Calu3 (cell line): ENCODE data around the gene CSN1S1. TPM values are rescaled to one million over a fixed set of nuclear protein-coding genes. Genes with fewer than 3 reads are reported as not detected.

Experiments
- BruUV-seq: library from RNA; stranded (reverse); fragments of 400-500 nt; replicated peaks from 2 replicates; lab custom pipeline; 2021; lab: Mats Ljungman, UMichigan
- CTCF ChIA-PET: fragments of 300-600 bp; sonication (Branson Sonifier 250); formaldehyde crosslinking; loops from one replicate; lab custom pipeline; 2022; ENCODE audit warnings: antibody characterized with exemption; lab: Charles Lee
- DNase-seq: peaks from one replicate; pipeline ENCODE4 v3.0.0; 2022
- H3K27ac Mint-ChIP-seq: one replicate; pipeline ENCODE4 v1.8.0; 2022; ENCODE audit warnings: mixed read lengths; ENCODE audit not compliant: unreplicated experiment
- H3K27me3 Mint-ChIP-seq: one replicate; pipeline ENCODE4 v1.8.0; 2022; ENCODE audit warnings: mixed read lengths; ENCODE audit not compliant: unreplicated experiment
- H3K36me3 Mint-ChIP-seq: one replicate; pipeline ENCODE4 v1.8.0; 2022; ENCODE audit warnings: mild to moderate bottlenecking, moderate library complexity, mixed read lengths; ENCODE audit not compliant: insufficient read depth, unreplicated experiment
- H3K4me1 Mint-ChIP-seq: one replicate; pipeline ENCODE4 v1.8.0; 2022; ENCODE audit warnings: mild to moderate bottlenecking, low read depth, mixed read lengths; ENCODE audit not compliant: unreplicated experiment
- H3K4me3 Mint-ChIP-seq: one replicate; pipeline ENCODE4 v1.8.0; 2022; ENCODE audit warnings: mild to moderate bottlenecking, low read depth, moderate library complexity, mixed read lengths; ENCODE audit not compliant: unreplicated experiment
- H3K9me3 Mint-ChIP-seq: one replicate; pipeline ENCODE4 v1.8.0; 2022; ENCODE audit warnings: low read depth, mixed read lengths; ENCODE audit not compliant: unreplicated experiment
- intact Hi-C: fragments of 100-400 bp; cut with micrococcal nuclease; formaldehyde crosslinking; loops from one replicate; pipeline ENCODE4 v1.10.0; 2022; ENCODE audit not compliant: unreplicated experiment
- total RNA-seq: library from RNA; stranded (reverse); gene quantifications from 2 replicates; pipeline ENCODE4 v1.2.3, GENCODE V29; 2022
- TF ChIP-seq, protein P1 (sequence below): fragments of 200-600 bp; IDR thresholded peaks from one replicate; pipeline ENCODE4 v1.8.0; 2022; ENCODE audit warnings: antibody characterized with exemption; ENCODE audit not compliant: unreplicated experiment

The CSN1S1 gene
- total RNA-seq, 1 experiment from 2014 or later = not detected

DNA sequence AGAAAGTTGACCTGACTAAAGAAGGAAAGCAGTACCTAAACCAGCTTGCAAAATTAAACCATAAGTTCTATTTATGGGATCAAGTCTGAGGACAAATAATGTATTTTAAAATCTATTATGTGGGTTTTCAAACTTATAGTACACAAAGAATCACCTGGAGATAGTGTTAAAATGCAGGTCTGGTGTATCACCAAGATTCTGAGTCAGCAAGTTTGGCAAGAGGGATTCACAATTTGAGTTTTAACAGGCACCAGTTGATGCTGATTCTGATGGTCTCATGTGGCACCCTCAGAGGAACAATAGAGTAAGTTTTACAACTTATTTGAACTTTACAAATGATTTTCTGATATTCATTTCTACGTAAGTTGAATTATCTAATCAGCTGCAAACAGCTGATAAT lies 55.8 kb downstream of the CSN1S1 start:
- no peaks in the 10 kb centered on the region for H3K27me3 Mint-ChIP-seq
- H3K4me3 Mint-ChIP-seq = no peak overlapping the region
- TF ChIP-seq, protein P1, sequence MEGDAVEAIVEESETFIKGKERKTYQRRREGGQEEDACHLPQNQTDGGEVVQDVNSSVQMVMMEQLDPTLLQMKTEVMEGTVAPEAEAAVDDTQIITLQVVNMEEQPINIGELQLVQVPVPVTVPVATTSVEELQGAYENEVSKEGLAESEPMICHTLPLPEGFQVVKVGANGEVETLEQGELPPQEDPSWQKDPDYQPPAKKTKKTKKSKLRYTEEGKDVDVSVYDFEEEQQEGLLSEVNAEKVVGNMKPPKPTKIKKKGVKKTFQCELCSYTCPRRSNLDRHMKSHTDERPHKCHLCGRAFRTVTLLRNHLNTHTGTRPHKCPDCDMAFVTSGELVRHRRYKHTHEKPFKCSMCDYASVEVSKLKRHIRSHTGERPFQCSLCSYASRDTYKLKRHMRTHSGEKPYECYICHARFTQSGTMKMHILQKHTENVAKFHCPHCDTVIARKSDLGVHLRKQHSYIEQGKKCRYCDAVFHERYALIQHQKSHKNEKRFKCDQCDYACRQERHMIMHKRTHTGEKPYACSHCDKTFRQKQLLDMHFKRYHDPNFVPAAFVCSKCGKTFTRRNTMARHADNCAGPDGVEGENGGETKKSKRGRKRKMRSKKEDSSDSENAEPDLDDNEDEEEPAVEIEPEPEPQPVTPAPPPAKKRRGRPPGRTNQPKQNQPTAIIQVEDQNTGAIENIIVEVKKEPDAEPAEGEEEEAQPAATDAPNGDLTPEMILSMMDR = no peak
- H3K4me1 Mint-ChIP-seq = peaks cover 14% of the 10 kb centered on the region
- CTCF ChIA-PET = no interaction called here
- no peaks in the 10 kb centered on the region for H3K9me3 Mint-ChIP-seq
- DNase-seq = no peak
- no peak overlapping the region for H3K27ac Mint-ChIP-seq
- no TSS peak for BruUV-seq
- H3K36me3 Mint-ChIP-seq = no peaks in the 10 kb centered on the region
- intact Hi-C loops = no loop called here

DNA sequence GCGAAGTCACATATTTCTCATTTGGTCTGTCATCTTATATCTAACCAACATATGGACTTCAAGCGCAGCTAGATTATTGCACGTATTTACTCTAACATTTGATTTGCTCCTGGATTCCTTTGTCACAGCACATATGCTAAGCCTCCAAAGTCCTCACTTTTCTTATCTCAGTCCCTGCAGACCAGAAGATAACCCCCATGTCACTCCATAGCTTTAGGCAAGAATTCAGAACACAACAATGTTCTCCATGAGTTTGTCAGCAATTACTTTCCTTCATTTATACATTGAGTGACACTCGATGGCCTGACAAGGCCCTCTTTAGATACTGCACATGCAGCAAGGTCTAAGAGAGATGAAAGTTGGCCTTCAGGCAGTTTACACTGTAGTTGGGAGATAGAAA lies 60.1 kb downstream of the CSN1S1 start:
- no peak overlapping the region for H3K27ac Mint-ChIP-seq

DNA sequence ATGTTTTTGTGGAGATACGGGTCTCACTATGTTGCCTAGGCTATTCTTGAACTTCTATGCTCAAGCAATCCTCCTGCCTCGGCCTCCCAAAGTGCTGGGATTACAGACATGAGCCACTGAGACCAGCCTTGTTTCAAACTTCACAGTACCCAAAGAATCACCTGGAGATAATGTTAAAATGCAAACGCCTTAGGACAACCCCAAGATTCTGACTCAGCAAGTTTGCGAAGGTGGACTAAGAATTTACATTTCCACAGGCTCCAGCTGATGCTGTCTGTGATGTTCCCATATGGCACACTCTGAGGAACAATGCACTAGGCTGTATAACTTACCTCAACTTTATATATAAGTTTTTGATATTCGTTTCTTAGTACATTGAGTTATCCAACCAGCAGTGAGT lies 63.9 kb downstream of the CSN1S1 start:
- Mint-ChIP-seq H3K27ac (no peak overlapping the region), H3K27me3 (no peaks in the 10 kb centered on the region), H3K4me1 (no peaks in the 10 kb centered on the region), H3K9me3 (peaks cover 2% of the 10 kb centered on the region), H3K4me3 (no peak overlapping the region), H3K36me3 (no peaks in the 10 kb centered on the region)
- DNase-seq = no peak
- CTCF ChIA-PET = no interaction called here
- BruUV-seq = no TSS peak
- TF ChIP-seq, protein P1 = no peak
- intact Hi-C loops = no loop called here

More for the DNA sequence above, 60.1 kb downstream of the CSN1S1 start:
- Mint-ChIP-seq H3K36me3 (no peaks in the 10 kb centered on the region), H3K27me3 (no peaks in the 10 kb centered on the region), H3K9me3 (peaks cover 2% of the 10 kb centered on the region), H3K4me3 (no peak overlapping the region), H3K4me1 (no peaks in the 10 kb centered on the region)
- DNase-seq = no peak
- CTCF ChIA-PET = no interaction called here
- intact Hi-C loops = no loop called here
- TF ChIP-seq, protein P1 = no peak
- BruUV-seq = no TSS peak

DNA sequence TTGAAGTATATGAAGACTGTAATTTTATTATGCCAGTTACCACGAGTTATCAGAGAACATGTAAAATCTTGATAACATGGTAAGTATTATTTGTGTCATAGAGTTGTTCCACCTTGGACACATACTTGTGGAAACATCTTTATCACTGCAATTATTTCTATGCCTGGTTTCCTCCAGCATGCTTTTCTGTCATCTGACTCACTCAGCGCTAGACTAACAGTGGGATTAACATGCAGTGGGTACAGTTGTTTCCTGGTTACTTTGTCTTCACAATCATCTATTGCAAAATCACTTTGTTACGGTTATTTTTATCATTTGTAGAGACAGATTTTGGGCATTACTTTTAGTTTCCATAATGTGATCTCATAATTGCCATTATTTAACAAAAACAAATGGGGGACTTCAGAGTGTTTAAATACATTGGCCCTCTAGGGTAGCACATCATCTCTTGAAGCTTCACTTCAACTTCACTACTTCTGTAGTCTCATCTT lies 64.7 kb downstream of the CSN1S1 start, which contains the start of gene STATH:
Gene STATH (plus strand): TSS at position 441 of the 491 bp plus-strand sequence. CDS start 2,472 bp downstream, outside the sequence.
- H3K27ac Mint-ChIP-seq = no peak within 1 kb of the TSS
- peaks cover 2% of the 10 kb centered on the region for H3K9me3 Mint-ChIP-seq
- no peaks in the 10 kb centered on the region for H3K36me3 Mint-ChIP-seq
- no peaks in the 10 kb centered on the region for H3K27me3 Mint-ChIP-seq
- TF ChIP-seq, protein P1 = no peak
- intact Hi-C loops = no loop called here
- CTCF ChIA-PET = no interaction called here
- H3K4me3 Mint-ChIP-seq = no peak within 1 kb of the TSS
- DNase-seq = no peak
- no TSS peak for BruUV-seq
- H3K4me1 Mint-ChIP-seq = no peaks in the 10 kb centered on the region

Other genes starting within 250 kb of the CSN1S1 start
- 0.26 and 0.27 TPM in 2 replicates for gene SULT1B1, start 170.4 kb upstream of the CSN1S1 start, total RNA-seq
- 1.9 and 2.4 TPM in 2 replicates for gene SULT1E1, start 70.9 kb upstream of the CSN1S1 start, total RNA-seq
- gene CSN2, start 34.7 kb downstream of the CSN1S1 start, total RNA-seq = not detected in 2 replicates
- gene STATH, start 64.9 kb downstream of the CSN1S1 start, total RNA-seq = not detected in 2 replicates
- gene HTN3, start 97.4 kb downstream of the CSN1S1 start, total RNA-seq = not detected in 2 replicates
- not detected in 2 replicates for gene HTN1, start 119.4 kb downstream of the CSN1S1 start, total RNA-seq
- not detected in 2 replicates for gene PRR27, start 223.2 kb downstream of the CSN1S1 start, total RNA-seq